Renal cortex interstitium (tissue), 11 donors: ENCODE data around the gene OR10H5. TPM values are rescaled to one million over a fixed set of nuclear protein-coding genes. Genes with fewer than 3 reads are reported as not detected.
"Not testable (repeated sequence)": the region's sequence is repeated elsewhere in the genome, so short reads cannot be mapped to it uniquely, and the experiment has no call there.

Source experiments
- DNase-seq, 11 donors: peaks; one replicate each; pipeline ENCODE4 v3.0.0-alpha.2; 2013; ENCODE audit warnings: low read depth in 9 of 11, low spot score in 4 of 11; ENCODE audit errors: extremely low read depth in 1 of 11
- polyA plus RNA-seq, 3 donors: library from polyadenylated mRNA; unstranded; fragments of 120-200 nt; gene quantifications; one replicate each; pipeline ENCODE4 v1.2.1, GENCODE V29; 2013; ENCODE audit not compliant: insufficient read length in 3 of 3

Gene OR10H5
- polyA plus RNA-seq, 3 donors, result 0.06 to 0.09 (median 0.09) TPM

- DNase-seq, result no peak
Observed at GRCh38 chr19:15788594-15789270, 1.3 kb downstream of the OR10H5 start.

- no peak for DNase-seq
Observed at GRCh38 chr19:15790096-15790495, 2.6 kb downstream of the OR10H5 start.

- not testable (repeated sequence) for DNase-seq
Observed at GRCh38 chr19:15794279-15794678, 6.8 kb downstream of the OR10H5 start.

- DNase-seq, result no peak
Observed at GRCh38 chr19:15810335-15810734, 22.9 kb downstream of the OR10H5 start.

- no peak for DNase-seq
Observed at GRCh38 chr19:15811476-15811875, 24.0 kb downstream of the OR10H5 start.

- no peak for DNase-seq
Observed at GRCh38 chr19:15812060-15812722, 24.7 kb downstream of the OR10H5 start.

- no peak for DNase-seq
Observed at GRCh38 chr19:15813916-15814315, 26.5 kb downstream of the OR10H5 start.

- no peak for DNase-seq
Observed at GRCh38 chr19:15815306-15815705, 27.8 kb downstream of the OR10H5 start, which contains the start of gene OR10H1. Gene OR10H1 (minus strand): TSS chr19:15815664. CDS start chr19:15808037, 7,627 bp downstream.

GRCh38 chr19:15820646-15821045, 33.2 kb downstream of the OR10H5 start:
- no peak for DNase-seq

- DNase-seq, result no peak
Observed at GRCh38 chr19:15825753-15826152, 38.3 kb downstream of the OR10H5 start.

GRCh38 chr19:15828121-15828610, 40.7 kb downstream of the OR10H5 start:
- no peak for DNase-seq

GRCh38 chr19:15828611-15829305, 41.3 kb downstream of the OR10H5 start:
- not testable (repeated sequence) for DNase-seq

- no peak for DNase-seq
Observed at GRCh38 chr19:15829306-15829698, 41.8 kb downstream of the OR10H5 start.

- DNase-seq, result no peak
Observed at GRCh38 chr19:15829786-15830185, 42.3 kb downstream of the OR10H5 start.

- DNase-seq, result no peak
Observed at GRCh38 chr19:15831626-15832025, 44.2 kb downstream of the OR10H5 start.

GRCh38 chr19:15834232-15834631, 46.8 kb downstream of the OR10H5 start:
- not testable (repeated sequence) for DNase-seq

GRCh38 chr19:15835565-15836329, 48.3 kb downstream of the OR10H5 start:
- DNase-seq, result peak in 2 of 11 donors; percentile 2 to 4

- peak; percentile 86 to 98 (median 95) for DNase-seq
Observed at GRCh38 chr19:15836330-15837220, 49.1 kb downstream of the OR10H5 start.
